Type B pancreatic cell (in vitro differentiated cells): Measurements from ENCODE around the gene RELL2. TPM values are rescaled to one million over a fixed set of nuclear protein-coding genes. Genes with fewer than 3 reads are reported as not detected.

Experiments
- DNase-seq: peaks from one replicate; pipeline ENCODE4 v3.0.0; 2021; ENCODE audit warnings: mixed read lengths; ENCODE audit not compliant: unreplicated experiment; ENCODE audit errors: extremely low spot score
- H3K27ac Mint-ChIP-seq: 2 replicates; pipeline ENCODE4 v1.8.0; 2021; ENCODE audit warnings: mild to moderate bottlenecking, mixed read lengths
- H3K27me3 Mint-ChIP-seq: 2 replicates; pipeline ENCODE4 v1.8.0; 2021; ENCODE audit warnings: mixed read lengths
- H3K36me3 Mint-ChIP-seq: 2 replicates; pipeline ENCODE4 v1.8.0; 2021; ENCODE audit warnings: mixed read lengths
- H3K4me1 Mint-ChIP-seq: one replicate; pipeline ENCODE4 v1.8.0; 2021; ENCODE audit warnings: mixed read lengths; ENCODE audit not compliant: unreplicated experiment
- H3K4me3 Mint-ChIP-seq: 2 replicates; pipeline ENCODE4 v1.8.0; 2021; ENCODE audit warnings: mild to moderate bottlenecking, mixed read lengths
- H3K9me3 Mint-ChIP-seq: 2 replicates; pipeline ENCODE4 v1.8.0; 2021; ENCODE audit warnings: mixed read lengths
- CTCF ChIP-seq: fragments of 200-600 bp; sonication (generic); conservative IDR thresholded peaks from 2 replicates; pipeline ENCODE4 v1.5.0; 2021; ENCODE audit warnings: antibody characterized with exemption, mild to moderate bottlenecking
- total RNA-seq: library from RNA; stranded (reverse); gene quantifications from 2 replicates; pipeline ENCODE4 v1.2.1, GENCODE V29; 2021; ENCODE audit warnings: low replicate concordance

RELL2 gene
- total RNA-seq, 1 donor from 2014 or later, result 8.1 TPM

- H3K4me3 Mint-ChIP-seq, result no peak overlapping the region
- no peak for TF ChIP-seq CTCF
- no peaks in the 10 kb centered on the region for H3K9me3 Mint-ChIP-seq
- peaks cover 5% of the 10 kb centered on the region for H3K36me3 Mint-ChIP-seq
- no peaks in the 10 kb centered on the region for H3K27me3 Mint-ChIP-seq
- peaks cover 10% of the 10 kb centered on the region for H3K4me1 Mint-ChIP-seq
- no peak for DNase-seq
- H3K27ac Mint-ChIP-seq, result no peak overlapping the region
These were observed 29.5 kb downstream of the RELL2 start for GRCh38 chr5:141665995-141666940.

GRCh38 chr5:141668601-141669265 is 31.9 kb downstream of the RELL2 start:
- no peaks in the 10 kb centered on the region for H3K27me3 Mint-ChIP-seq
- no peaks in the 10 kb centered on the region for H3K9me3 Mint-ChIP-seq
- no peak for TF ChIP-seq CTCF
- no peak overlapping the region for H3K4me3 Mint-ChIP-seq
- no peak for DNase-seq
- no peak overlapping the region for H3K27ac Mint-ChIP-seq
- H3K36me3 Mint-ChIP-seq, result peaks cover 5% of the 10 kb centered on the region
- H3K4me1 Mint-ChIP-seq, result peaks cover 10% of the 10 kb centered on the region

GRCh38 chr5:141669520-141669919 is 32.7 kb downstream of the RELL2 start:
- H3K9me3 Mint-ChIP-seq, result no peaks in the 10 kb centered on the region
- peaks cover 5% of the 10 kb centered on the region for H3K36me3 Mint-ChIP-seq
- no peak for TF ChIP-seq CTCF
- H3K27ac Mint-ChIP-seq, result no peak overlapping the region
- H3K27me3 Mint-ChIP-seq, result no peaks in the 10 kb centered on the region
- no peak for DNase-seq
- no peak overlapping the region for H3K4me3 Mint-ChIP-seq
- peaks cover 10% of the 10 kb centered on the region for H3K4me1 Mint-ChIP-seq

DNA sequence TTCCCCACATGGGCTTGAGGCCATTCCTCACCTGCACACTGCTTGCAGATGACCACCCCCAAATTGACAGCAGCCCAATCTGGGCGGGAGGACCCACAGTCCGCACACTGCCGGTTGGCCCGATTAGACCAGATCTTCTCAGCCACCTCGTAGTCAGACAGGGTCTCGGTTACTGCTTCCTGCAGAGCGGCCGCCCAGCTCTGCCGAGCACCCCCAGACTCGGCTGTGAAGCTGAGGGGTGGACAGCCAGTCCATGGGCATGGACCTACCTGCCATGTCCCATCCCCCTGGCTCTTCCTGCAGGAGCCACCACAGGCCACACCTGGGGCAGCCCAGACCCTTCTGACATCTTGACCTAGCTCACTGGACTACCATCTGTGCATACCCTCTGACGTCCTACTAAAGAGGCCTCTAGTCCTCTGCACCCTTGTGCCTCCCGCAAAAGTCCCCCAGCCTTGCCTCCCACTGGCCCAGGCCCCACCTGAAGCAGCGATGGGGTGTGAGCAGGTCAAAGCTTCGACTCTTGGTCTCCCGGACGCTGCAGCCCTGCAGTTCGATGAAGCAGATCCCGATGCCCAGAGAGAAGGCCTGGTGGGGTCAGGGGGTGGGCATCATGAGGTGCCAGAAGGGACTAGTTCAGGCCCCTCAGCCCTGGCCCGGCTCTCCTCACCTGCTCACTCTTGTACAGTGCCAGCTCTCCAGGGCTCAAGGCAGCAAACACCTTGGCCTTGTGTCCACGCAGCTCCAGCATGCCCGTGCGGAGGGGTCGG is 35.5 kb downstream of the RELL2 start:
- H3K27ac Mint-ChIP-seq, result no peak overlapping the region
- H3K4me3 Mint-ChIP-seq, result no peak overlapping the region
- DNase-seq, result no peak
- no peaks in the 10 kb centered on the region for H3K27me3 Mint-ChIP-seq
- TF ChIP-seq CTCF, result no peak
- no peaks in the 10 kb centered on the region for H3K9me3 Mint-ChIP-seq
- peaks cover 6% of the 10 kb centered on the region for H3K4me1 Mint-ChIP-seq
- peaks cover 5% of the 10 kb centered on the region for H3K36me3 Mint-ChIP-seq
